A673 (cell line): Measurements from ENCODE around the gene ITGB8. TPM values are rescaled to one million over a fixed set of nuclear protein-coding genes. Genes with fewer than 3 reads are reported as not detected.
A peak's percentile ranks its signal among the peaks of the same experiment; 100 is the strongest.

Experiments
- BruUV-seq: library from RNA; stranded (reverse); fragments of 400-500 nt; replicated peaks from 2 replicates; lab custom pipeline; 2021; lab: Mats Ljungman, UMichigan
- CTCF ChIA-PET: fragments of 300-600 bp; sonication (Branson Sonifier 250); formaldehyde crosslinking; loops from one replicate; lab custom pipeline; 2022; ENCODE audit warnings: antibody characterized with exemption; lab: Charles Lee
- POLR2A ChIA-PET: fragments of 300-600 bp; sonication (Branson Sonifier 250); formaldehyde crosslinking; loops from one replicate; lab custom pipeline; 2022; ENCODE audit warnings: antibody characterized with exemption; ENCODE audit not compliant: low non-redundant PET; lab: Charles Lee
- DNase-seq: peaks from one replicate; pipeline ENCODE4 v3.0.0-alpha.2; 2015; ENCODE audit warnings: low spot score
- H3K27ac ChIP-seq: fragments of 200-600 bp; sonication (generic); 2 replicates; pipeline ENCODE4 v1.5.1; 2016; ENCODE audit warnings: mixed run types, low read depth, mild to moderate bottlenecking, mixed read lengths, antibody characterized with exemption, low read length; ENCODE audit not compliant: poor library complexity, severe bottlenecking
- H3K27me3 ChIP-seq: fragments of 200-600 bp; sonication (generic); replicated peaks from 2 replicates; pipeline ENCODE4 v1.6.1; 2017; ENCODE audit warnings: mixed run types, low read depth, mild to moderate bottlenecking, mixed read lengths, antibody characterized with exemption, low read length; ENCODE audit not compliant: insufficient read depth, poor library complexity
- H3K36me3 ChIP-seq: fragments of 200-600 bp; sonication (generic); 2 replicates; pipeline ENCODE4 v1.6.1; 2016; ENCODE audit warnings: mixed run types, mild to moderate bottlenecking, mixed read lengths, antibody characterized with exemption, low read length; ENCODE audit not compliant: insufficient read depth, poor library complexity, severe bottlenecking
- H3K4me1 ChIP-seq: fragments of 200-600 bp; sonication (generic); 2 replicates; pipeline ENCODE4 v1.6.1; 2017; ENCODE audit warnings: mixed run types, mild to moderate bottlenecking, mixed read lengths, antibody characterized with exemption, low read length; ENCODE audit not compliant: insufficient read depth, poor library complexity, severe bottlenecking
- H3K4me3 ChIP-seq: fragments of 200-600 bp; sonication (generic); 2 replicates; pipeline ENCODE4 v1.5.1; 2016; ENCODE audit warnings: low read depth, mixed run types, mild to moderate bottlenecking, mixed read lengths, low read length; ENCODE audit not compliant: poor library complexity, severe bottlenecking
- H3K9me3 ChIP-seq: fragments of 200-600 bp; sonication (generic); 2 replicates; pipeline ENCODE4 v1.6.1; 2016; ENCODE audit warnings: mixed run types, low read depth, mild to moderate bottlenecking, mixed read lengths, antibody characterized with exemption, low read length; ENCODE audit not compliant: poor library complexity, severe bottlenecking
- EZH2 ChIP-seq: fragments of 200-600 bp; sonication (generic); IDR thresholded peaks from 2 replicates; pipeline ENCODE4 v1.6.1; 2017; ENCODE audit warnings: borderline replicate concordance, low read depth, mild to moderate bottlenecking, mixed read lengths, antibody characterized with exemption, low read length; ENCODE audit not compliant: poor library complexity, severe bottlenecking
- intact Hi-C: fragments of 100-400 bp; cut with micrococcal nuclease; formaldehyde crosslinking; loops from one replicate; pipeline ENCODE4 v1.10.0; 2022; ENCODE audit not compliant: unreplicated experiment
- total RNA-seq: library from RNA; stranded (reverse); gene quantifications from 2 replicates; pipeline ENCODE4 v1.2.3, GENCODE V29; 2021
- TF ChIP-seq, protein P1 (sequence below): fragments of 300-800, 200-600 bp; sonication (generic); conservative IDR thresholded peaks from 2 replicates; pipeline ENCODE4 v1.5.1; 2017; ENCODE audit warnings: low read depth, mild to moderate bottlenecking, antibody characterized with exemption, low read length, moderate library complexity, mixed read lengths

ITGB8 gene
- total RNA-seq, 1 experiment from 2014 or later = 1.3 TPM

DNA sequence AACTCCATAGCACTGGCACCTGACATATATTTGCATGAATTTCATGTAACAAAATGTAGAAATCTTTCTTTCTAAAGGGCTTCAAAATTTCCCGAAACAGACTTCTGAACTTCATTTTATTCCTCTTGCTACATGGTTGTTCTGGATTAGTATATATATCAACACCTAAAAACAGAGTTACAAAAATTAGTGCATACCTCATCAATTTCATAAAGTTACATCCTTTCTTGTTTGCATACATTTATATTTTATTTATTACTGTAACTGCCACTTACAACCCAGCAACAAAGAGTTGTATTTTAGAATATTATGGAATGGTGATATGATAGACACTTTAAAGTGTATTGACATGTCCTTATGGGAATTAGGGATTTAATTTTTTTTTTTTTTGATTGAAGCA lies 2.0 kb upstream of the ITGB8 start:
- CTCF ChIA-PET = no interaction called here
- Histone ChIP-seq H3K27ac (no peak overlapping the region), H3K4me3 (no peak overlapping the region), H3K27me3 (peaks cover 7% of the 10 kb centered on the region), H3K9me3 (no peaks in the 10 kb centered on the region), H3K36me3 (no peaks in the 10 kb centered on the region), H3K4me1 (peaks cover 2% of the 10 kb centered on the region)
- TF ChIP-seq, protein P1, sequence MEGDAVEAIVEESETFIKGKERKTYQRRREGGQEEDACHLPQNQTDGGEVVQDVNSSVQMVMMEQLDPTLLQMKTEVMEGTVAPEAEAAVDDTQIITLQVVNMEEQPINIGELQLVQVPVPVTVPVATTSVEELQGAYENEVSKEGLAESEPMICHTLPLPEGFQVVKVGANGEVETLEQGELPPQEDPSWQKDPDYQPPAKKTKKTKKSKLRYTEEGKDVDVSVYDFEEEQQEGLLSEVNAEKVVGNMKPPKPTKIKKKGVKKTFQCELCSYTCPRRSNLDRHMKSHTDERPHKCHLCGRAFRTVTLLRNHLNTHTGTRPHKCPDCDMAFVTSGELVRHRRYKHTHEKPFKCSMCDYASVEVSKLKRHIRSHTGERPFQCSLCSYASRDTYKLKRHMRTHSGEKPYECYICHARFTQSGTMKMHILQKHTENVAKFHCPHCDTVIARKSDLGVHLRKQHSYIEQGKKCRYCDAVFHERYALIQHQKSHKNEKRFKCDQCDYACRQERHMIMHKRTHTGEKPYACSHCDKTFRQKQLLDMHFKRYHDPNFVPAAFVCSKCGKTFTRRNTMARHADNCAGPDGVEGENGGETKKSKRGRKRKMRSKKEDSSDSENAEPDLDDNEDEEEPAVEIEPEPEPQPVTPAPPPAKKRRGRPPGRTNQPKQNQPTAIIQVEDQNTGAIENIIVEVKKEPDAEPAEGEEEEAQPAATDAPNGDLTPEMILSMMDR = no peak
- TF ChIP-seq EZH2 = no peak
- BruUV-seq = no TSS peak
- POLR2A ChIA-PET = no interaction called here
- DNase-seq = no peak
- intact Hi-C loops = no loop called here

DNA sequence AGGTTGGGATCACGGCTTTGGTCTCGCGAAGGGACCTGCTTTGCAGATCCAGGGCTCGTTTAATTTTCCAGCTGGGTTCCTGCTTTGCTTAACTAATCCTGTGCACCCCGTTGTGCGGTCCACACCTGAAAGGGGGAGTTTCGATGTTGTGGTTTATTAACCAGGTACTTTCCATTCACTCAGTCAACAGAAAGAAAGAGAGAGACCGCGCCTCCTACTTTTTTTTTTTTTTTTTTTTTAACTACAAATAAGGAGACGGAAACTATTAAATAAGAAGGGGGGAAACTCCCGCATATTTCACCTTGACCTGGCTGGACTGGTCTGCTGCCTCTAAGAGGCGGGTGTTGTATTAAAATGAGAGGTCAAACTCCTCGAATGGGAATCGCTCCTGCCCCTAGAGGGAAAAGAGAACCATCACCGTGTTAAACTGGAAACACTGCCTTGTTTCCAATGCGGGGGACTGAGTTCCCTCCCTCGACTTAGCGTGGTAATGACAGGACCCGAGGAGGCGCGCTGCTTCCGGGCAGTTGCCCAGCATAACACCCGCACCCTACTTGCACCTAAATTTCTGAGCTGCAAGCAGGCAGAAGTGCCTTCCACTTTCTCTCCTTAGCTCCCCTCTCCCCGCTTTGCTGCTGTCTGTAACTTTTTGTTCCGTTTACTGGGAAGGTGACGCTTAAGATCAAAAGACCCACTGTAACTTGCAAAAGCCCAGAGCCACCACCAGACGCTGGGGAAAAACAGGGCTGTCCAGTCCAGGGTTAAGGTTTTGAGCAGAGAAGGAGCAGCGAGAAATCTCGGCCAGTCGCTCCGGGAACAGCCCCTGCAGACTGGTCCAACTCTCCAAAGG lies 1.1 kb upstream of the ITGB8 start:
- Histone ChIP-seq H3K27ac (peak overlapping the region; percentile 28), H3K9me3 (no peaks in the 10 kb centered on the region), H3K4me1 (peaks cover 2% of the 10 kb centered on the region), H3K4me3 (peak overlapping the region; percentile 61), H3K27me3 (peaks cover 7% of the 10 kb centered on the region), H3K36me3 (no peaks in the 10 kb centered on the region)
- ChIA-PET CTCF (interaction anchor here (0.6 to 1.9 kb wide), 3 partner anchors 20 to 582 kb away, joined by 3 to 9 read pairs (median 3); no protein-coding TSS in a partner anchor), POLR2A (interaction anchor here (0.5 kb wide), 1 partner anchor 602 kb away, joined by 4 read pairs; no protein-coding TSS in a partner anchor)
- intact Hi-C loops = loop anchor here (2.0 kb wide), 1 partner anchor 269 kb away; no protein-coding TSS in a partner anchor
- TF ChIP-seq, protein P1 = peak; percentile 28
- no peak for TF ChIP-seq EZH2
- peak; percentile 66 for DNase-seq
- no TSS peak for BruUV-seq

DNA sequence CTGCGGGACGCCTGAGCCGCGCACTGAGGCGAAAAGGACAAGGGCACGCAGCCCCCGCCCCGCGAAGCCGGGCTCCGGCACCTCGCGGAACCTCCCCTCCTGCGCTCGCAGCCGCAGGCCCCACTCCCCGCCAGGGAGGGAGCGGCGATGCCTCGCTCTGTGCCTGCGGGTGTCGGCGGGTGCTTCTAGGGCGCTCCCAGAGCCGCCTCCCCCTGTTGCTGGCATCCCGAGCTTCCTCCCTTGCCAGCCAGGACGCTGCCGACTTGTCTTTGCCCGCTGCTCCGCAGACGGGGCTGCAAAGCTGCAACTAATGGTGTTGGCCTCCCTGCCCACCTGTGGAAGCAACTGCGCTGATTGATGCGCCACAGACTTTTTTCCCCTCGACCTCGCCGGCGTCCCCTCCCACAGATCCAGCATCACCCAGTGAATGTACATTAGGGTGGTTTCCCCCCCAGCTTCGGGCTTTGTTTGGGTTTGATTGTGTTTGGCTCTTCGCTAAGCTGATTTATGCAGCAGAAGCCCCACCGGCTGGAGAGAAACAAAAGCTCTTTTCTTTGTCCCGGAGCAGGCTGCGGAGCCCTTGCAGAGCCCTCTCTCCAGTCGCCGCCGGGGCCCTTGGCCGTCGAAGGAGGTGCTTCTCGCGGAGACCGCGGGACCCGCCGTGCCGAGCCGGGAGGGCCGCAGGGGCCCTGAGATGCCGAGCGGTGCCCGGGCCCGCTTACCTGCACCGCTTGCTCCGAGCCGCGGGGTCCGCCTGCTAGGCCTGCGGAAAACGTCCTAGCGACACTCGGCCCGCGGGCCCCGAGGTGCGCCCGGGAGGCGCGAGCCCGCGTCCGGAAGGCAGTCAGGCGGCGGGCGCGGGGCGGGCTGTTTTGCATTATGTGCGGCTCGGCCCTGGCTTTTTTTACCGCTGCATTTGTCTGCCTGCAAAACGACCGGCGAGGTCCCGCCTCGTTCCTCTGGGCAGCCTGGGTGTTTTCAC lies 519 bp downstream of the ITGB8 start:
- DNase-seq = peak; percentile 51
- Histone ChIP-seq H3K9me3 (no peaks in the 10 kb centered on the region), H3K4me3 (peak overlapping the region; percentile 61), H3K36me3 (no peaks in the 10 kb centered on the region), H3K27ac (peak overlapping the region; percentile 28), H3K27me3 (peaks cover 7% of the 10 kb centered on the region), H3K4me1 (peaks cover 2% of the 10 kb centered on the region)
- CTCF ChIA-PET = interaction anchor here (1.1 to 1.9 kb wide), 3 partner anchors 30 to 584 kb away, joined by 3 to 9 read pairs (median 5); no protein-coding TSS in a partner anchor
- no peak for TF ChIP-seq EZH2
- TF ChIP-seq, protein P1 = no peak
- BruUV-seq = no TSS peak
- POLR2A ChIA-PET = interaction anchor here (0.6 kb wide), 1 partner anchor 352 kb away, joined by 4 read pairs; no protein-coding TSS in a partner anchor
- intact Hi-C loops = loop anchor here (2.0 kb wide), 1 partner anchor 268 kb away; no protein-coding TSS in a partner anchor
